AG04450 (cell line): ENCODE results near the gene GUCD1. TPM values are rescaled to one million over a fixed set of nuclear protein-coding genes. Genes with fewer than 3 reads are reported as not detected.

Experiments
- CTCF ChIA-PET: fragments of 300-600, 350-600 bp; formaldehyde crosslinking; extraction: SDS; loops from one replicate; lab custom pipeline; 2022; ENCODE audit warnings: antibody characterized with exemption, inconsistent platforms; lab: Charles Lee
- POLR2A ChIA-PET: fragments of 350-600 bp; formaldehyde crosslinking; extraction: SDS; loops from one replicate; lab custom pipeline; 2021; ENCODE audit warnings: antibody characterized with exemption, inconsistent platforms; lab: Yijun Ruan, JAX
- DNase-seq: peaks from one replicate; pipeline ENCODE4 v3.0.0-alpha.2; 2011; ENCODE audit warnings: low read depth, low spot score
- H3K27ac ChIP-seq: one replicate; pipeline ENCODE4 v1.5.1; 2012; ENCODE audit warnings: low read depth, low read length, control low read depth
- H3K27me3 ChIP-seq: one replicate; pipeline ENCODE4 v1.6.0; 2012; ENCODE audit warnings: low read length; ENCODE audit not compliant: control insufficient read depth, insufficient read depth
- H3K4me3 ChIP-seq: 2 replicates; pipeline ENCODE4 v1.5.1; 2011; ENCODE audit warnings: mild to moderate bottlenecking, low read depth, low read length, control low read depth
- H3K9me3 ChIP-seq: 2 replicates; pipeline ENCODE4 v1.5.1; 2012; ENCODE audit warnings: low read length; ENCODE audit not compliant: control insufficient read depth, insufficient read depth
- polyA plus RNA-seq: library from polyadenylated mRNA; depleted of rRNA; stranded (reverse); fragments of >200 nt; gene quantifications from 2 replicates; pipeline ENCODE4 v1.2.3, GENCODE V29; 2011
- TF ChIP-seq, protein P1 (sequence below): IDR thresholded peaks from 2 replicates; pipeline ENCODE4 v1.5.1; 2011; ENCODE audit warnings: low read depth, low read length, control low read depth, inconsistent platforms

The GUCD1 gene
- polyA plus RNA-seq, 1 experiment: 52.1 TPM

DNA sequence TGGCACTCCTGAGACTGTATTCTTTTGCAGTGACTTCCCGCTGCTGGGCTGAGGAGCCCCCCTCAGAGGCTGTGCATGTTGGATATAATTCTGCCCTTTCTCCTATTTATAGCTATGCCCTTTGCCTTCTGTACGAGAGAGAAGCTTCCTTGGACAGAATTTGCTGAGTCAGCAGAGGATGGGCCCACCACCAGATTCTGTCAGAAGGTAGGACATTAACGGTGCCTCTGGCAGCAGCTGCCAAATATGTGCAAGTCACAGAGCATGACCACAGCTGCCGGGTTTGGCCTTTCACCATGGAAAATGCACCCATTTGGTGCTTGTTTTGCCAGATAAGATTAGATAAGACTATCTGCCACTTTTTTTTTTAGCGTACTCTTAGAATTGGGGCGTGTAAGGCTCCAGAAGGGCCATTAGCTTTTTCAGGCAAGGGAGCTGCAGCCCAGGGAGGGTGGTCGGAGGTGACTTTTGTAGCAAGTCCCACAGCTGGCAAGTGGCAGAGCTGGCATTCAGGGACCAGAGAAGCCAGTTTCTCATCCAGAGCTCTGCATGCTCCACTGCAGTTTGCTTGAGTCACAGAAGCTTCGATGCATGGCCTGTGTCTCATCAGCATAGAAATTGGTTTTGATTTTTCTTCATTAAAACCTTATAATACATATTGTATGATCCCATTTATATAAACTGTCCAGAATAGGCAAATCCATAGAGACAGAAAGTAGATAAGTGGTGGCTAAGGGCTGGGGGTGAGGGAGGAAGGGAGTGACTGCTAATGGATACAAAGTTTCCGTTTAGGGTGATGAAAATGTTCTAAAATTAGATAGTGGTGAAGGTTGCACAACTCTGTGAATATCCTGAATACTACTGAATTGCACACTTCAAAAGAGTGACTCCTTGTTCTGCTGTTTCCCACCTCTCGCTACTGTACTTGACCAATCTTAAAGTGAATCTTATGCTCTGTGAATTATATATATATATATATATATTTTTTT lies 44.0 kb downstream of the GUCD1 start:
- TF ChIP-seq, protein P1, sequence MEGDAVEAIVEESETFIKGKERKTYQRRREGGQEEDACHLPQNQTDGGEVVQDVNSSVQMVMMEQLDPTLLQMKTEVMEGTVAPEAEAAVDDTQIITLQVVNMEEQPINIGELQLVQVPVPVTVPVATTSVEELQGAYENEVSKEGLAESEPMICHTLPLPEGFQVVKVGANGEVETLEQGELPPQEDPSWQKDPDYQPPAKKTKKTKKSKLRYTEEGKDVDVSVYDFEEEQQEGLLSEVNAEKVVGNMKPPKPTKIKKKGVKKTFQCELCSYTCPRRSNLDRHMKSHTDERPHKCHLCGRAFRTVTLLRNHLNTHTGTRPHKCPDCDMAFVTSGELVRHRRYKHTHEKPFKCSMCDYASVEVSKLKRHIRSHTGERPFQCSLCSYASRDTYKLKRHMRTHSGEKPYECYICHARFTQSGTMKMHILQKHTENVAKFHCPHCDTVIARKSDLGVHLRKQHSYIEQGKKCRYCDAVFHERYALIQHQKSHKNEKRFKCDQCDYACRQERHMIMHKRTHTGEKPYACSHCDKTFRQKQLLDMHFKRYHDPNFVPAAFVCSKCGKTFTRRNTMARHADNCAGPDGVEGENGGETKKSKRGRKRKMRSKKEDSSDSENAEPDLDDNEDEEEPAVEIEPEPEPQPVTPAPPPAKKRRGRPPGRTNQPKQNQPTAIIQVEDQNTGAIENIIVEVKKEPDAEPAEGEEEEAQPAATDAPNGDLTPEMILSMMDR: no peak
- H3K27ac ChIP-seq: no peak overlapping the region
- POLR2A ChIA-PET: no interaction called here
- H3K9me3 ChIP-seq: no peaks in the 10 kb centered on the region
- CTCF ChIA-PET: interaction anchor here (0.6 to 1.1 kb wide), 3 partner anchors 61 to 246 kb away, joined by 4 to 9 read pairs (median 5); no protein-coding TSS in a partner anchor
- H3K27me3 ChIP-seq: peaks cover 7% of the 10 kb centered on the region
- H3K4me3 ChIP-seq: no peak overlapping the region
- no peak for DNase-seq

GRCh38 chr22:24507716-24508115 lies 47.2 kb downstream of the GUCD1 start:
- Histone ChIP-seq H3K27ac (no peak overlapping the region), H3K4me3 (no peak overlapping the region), H3K9me3 (no peaks in the 10 kb centered on the region), H3K27me3 (no peaks in the 10 kb centered on the region)
- CTCF ChIA-PET: interaction anchor here (1.2 kb wide), 1 partner anchor 85 kb away, joined by 5 read pairs; no protein-coding TSS in a partner anchor
- TF ChIP-seq, protein P1: no peak
- POLR2A ChIA-PET: no interaction called here
- no peak for DNase-seq

DNA sequence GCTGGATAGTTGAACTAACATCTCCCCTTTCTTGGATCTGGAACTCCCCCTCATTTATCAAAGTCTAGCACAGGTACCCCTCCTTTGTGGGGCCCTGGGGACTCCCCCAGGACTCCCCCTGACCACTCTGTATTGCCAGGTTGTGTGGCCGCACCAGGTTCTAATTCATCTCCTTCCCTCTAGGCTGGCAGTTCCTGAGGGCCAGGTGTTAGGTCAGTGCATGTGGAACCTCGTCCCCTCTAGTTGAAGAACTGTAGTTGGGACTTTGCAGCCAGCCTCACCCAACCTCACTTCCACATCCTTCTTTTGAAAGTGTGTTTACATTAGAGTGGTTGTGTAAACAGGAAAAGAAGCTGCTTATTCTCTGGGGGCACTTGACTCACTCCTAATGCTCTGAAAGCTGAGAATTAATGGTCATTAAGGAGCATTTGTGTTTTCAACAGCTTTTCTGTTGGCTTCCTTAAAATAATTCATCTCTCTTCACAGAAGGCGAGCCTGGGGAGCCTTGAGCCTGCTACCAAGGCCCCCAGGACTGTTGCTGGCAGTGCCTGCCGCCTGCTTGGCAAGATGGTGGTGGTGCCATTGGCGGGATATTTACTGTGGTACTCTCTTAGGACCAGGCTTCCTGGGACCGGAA lies 48.0 kb downstream of the GUCD1 start:
- H3K4me3 ChIP-seq: no peak overlapping the region
- TF ChIP-seq, protein P1: no peak
- H3K27ac ChIP-seq: no peak overlapping the region
- DNase-seq: no peak
- H3K27me3 ChIP-seq: no peaks in the 10 kb centered on the region
- H3K9me3 ChIP-seq: no peaks in the 10 kb centered on the region
- ChIA-PET CTCF (interaction anchor here (1.2 kb wide), 1 partner anchor 84 kb away, joined by 5 read pairs; no protein-coding TSS in a partner anchor), POLR2A (no interaction called here)

- no peak for DNase-seq
- TF ChIP-seq, protein P1: no peak
- H3K9me3 ChIP-seq: no peaks in the 10 kb centered on the region
- H3K27me3 ChIP-seq: peaks cover 9% of the 10 kb centered on the region
- CTCF ChIA-PET: interaction anchor here (0.9 kb wide), 1 partner anchor 26 kb away, joined by 3 read pairs; no protein-coding TSS in a partner anchor
- no peak overlapping the region for H3K27ac ChIP-seq
- POLR2A ChIA-PET: no interaction called here
- H3K4me3 ChIP-seq: no peak overlapping the region
Observed at GRCh38 chr22:24504956-24505736, 49.8 kb downstream of the GUCD1 start.
